Activated T-cell treated with anti-CD3 and anti-CD28 coated beads, Interleukin-2, amount 50 U/mL, for 72 hours (primary cell): Measurements from ENCODE around the gene CCDC170. TPM values are rescaled to one million over a fixed set of nuclear protein-coding genes. Genes with fewer than 3 reads are reported as not detected.

Experiments
- ATAC-seq, 2 donors: fragments of 150-1000 bp; cut with Tn5 transposase; replicated peaks in 1 of 2; 2 replicates each; pipeline ENCODE4 v1.10.0; 2021; ENCODE audit warnings: moderate library complexity in 2 of 2, mild to moderate bottlenecking in 1 of 2
- DNase-seq, 2 donors: peaks; one replicate each; pipeline ENCODE4 v3.0.0; 2021 to 2022; ENCODE audit warnings: mixed read lengths in 1 of 2
- H3K27ac Mint-ChIP-seq: one replicate; pipeline ENCODE4 v1.8.0; 2022; ENCODE audit warnings: mild to moderate bottlenecking, moderate library complexity, mixed read lengths
- H3K27me3 Mint-ChIP-seq: one replicate; pipeline ENCODE4 v1.8.0; 2022; ENCODE audit warnings: low read depth, mixed read lengths
- H3K36me3 Mint-ChIP-seq, 2 donors: one replicate each; pipeline ENCODE4 v1.8.0; 2022; ENCODE audit warnings: mixed read lengths in 2 of 2, mild to moderate bottlenecking in 1 of 2; ENCODE audit not compliant: insufficient read depth in 2 of 2
- H3K4me1 Mint-ChIP-seq: one replicate; pipeline ENCODE4 v1.8.0; 2022; ENCODE audit warnings: low read depth, mixed read lengths
- H3K4me3 Mint-ChIP-seq, 2 donors: one replicate each; pipeline ENCODE4 v1.8.0; 2022; ENCODE audit warnings: mild to moderate bottlenecking in 2 of 2, mixed read lengths in 2 of 2, moderate library complexity in 2 of 2
- H3K9me3 Mint-ChIP-seq, 2 donors: one replicate each; pipeline ENCODE4 v1.8.0; 2022; ENCODE audit warnings: mixed read lengths in 2 of 2
- total RNA-seq, 2 donors: library from RNA; stranded (reverse); gene quantifications; one replicate each; pipeline ENCODE4 v1.2.3, GENCODE V29; 2022

CCDC170 gene
- total RNA-seq, 2 donors from 2014 or later = not detected

GRCh38 chr6:151661928-151662327 lies 168.1 kb downstream of the CCDC170 start:
- no peak for ATAC-seq
- Mint-ChIP-seq H3K36me3 (no peaks in the 10 kb centered on the region), H3K4me3 (no peak overlapping the region), H3K27me3 (peaks cover 22% of the 10 kb centered on the region), H3K9me3 (no peaks in the 10 kb centered on the region), H3K27ac (no peak overlapping the region), H3K4me1 (no peaks in the 10 kb centered on the region)
- DNase-seq = no peak

- Mint-ChIP-seq H3K27ac (no peak overlapping the region), H3K4me3 (no peak overlapping the region), H3K4me1 (no peaks in the 10 kb centered on the region), H3K36me3 (no peaks in the 10 kb centered on the region), H3K27me3 (peaks cover 31% of the 10 kb centered on the region), H3K9me3 (no peaks in the 10 kb centered on the region)
- ATAC-seq = no peak
- no peak for DNase-seq
Measured at GRCh38 chr6:151663559-151663958, 169.7 kb downstream of the CCDC170 start.

GRCh38 chr6:151664390-151664789 lies 170.6 kb downstream of the CCDC170 start:
- H3K9me3 Mint-ChIP-seq = no peaks in the 10 kb centered on the region
- no peak overlapping the region for H3K27ac Mint-ChIP-seq
- no peaks in the 10 kb centered on the region for H3K4me1 Mint-ChIP-seq
- DNase-seq = no peak
- no peak overlapping the region for H3K4me3 Mint-ChIP-seq
- H3K27me3 Mint-ChIP-seq = peaks cover 36% of the 10 kb centered on the region
- no peaks in the 10 kb centered on the region for H3K36me3 Mint-ChIP-seq
- no peak for ATAC-seq

- no peak for ATAC-seq
- H3K27me3 Mint-ChIP-seq = peaks cover 39% of the 10 kb centered on the region
- H3K27ac Mint-ChIP-seq = no peak overlapping the region
- no peak for DNase-seq
- H3K36me3 Mint-ChIP-seq = no peaks in the 10 kb centered on the region
- H3K4me1 Mint-ChIP-seq = no peaks in the 10 kb centered on the region
- no peaks in the 10 kb centered on the region for H3K9me3 Mint-ChIP-seq
- H3K4me3 Mint-ChIP-seq = no peak overlapping the region
Measured at GRCh38 chr6:151665329-151665728, 171.5 kb downstream of the CCDC170 start.

GRCh38 chr6:151666526-151666925 lies 172.7 kb downstream of the CCDC170 start:
- ATAC-seq (no peak), DNase-seq (no peak)
- no peaks in the 10 kb centered on the region for H3K4me1 Mint-ChIP-seq
- H3K9me3 Mint-ChIP-seq = no peaks in the 10 kb centered on the region
- H3K27ac Mint-ChIP-seq = no peak overlapping the region
- peaks cover 45% of the 10 kb centered on the region for H3K27me3 Mint-ChIP-seq
- no peaks in the 10 kb centered on the region for H3K36me3 Mint-ChIP-seq
- H3K4me3 Mint-ChIP-seq = no peak overlapping the region

DNA sequence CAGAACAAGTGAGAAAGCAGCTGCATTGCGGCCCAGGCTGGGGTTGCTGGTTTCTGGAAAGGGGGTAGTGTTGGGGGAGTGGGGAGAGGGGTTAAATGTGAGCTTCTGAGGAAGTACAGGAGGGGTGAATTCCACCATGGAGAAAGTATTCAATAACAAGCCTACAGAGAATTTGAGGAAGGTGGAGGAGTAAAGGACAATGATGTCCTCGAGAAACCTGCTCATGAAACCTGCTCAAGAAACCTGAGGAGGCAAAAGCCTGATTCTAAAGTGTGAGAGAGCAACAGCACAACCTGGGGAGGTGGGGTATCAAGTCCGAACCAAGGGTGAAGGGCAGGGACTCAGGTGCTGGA lies 175.4 kb downstream of the CCDC170 start:
- ATAC-seq = no peak
- Mint-ChIP-seq H3K4me1 (no peaks in the 10 kb centered on the region), H3K9me3 (no peaks in the 10 kb centered on the region), H3K27me3 (peaks cover 39% of the 10 kb centered on the region), H3K36me3 (no peaks in the 10 kb centered on the region), H3K4me3 (no peak overlapping the region), H3K27ac (no peak overlapping the region)
- DNase-seq = no peak

DNA sequence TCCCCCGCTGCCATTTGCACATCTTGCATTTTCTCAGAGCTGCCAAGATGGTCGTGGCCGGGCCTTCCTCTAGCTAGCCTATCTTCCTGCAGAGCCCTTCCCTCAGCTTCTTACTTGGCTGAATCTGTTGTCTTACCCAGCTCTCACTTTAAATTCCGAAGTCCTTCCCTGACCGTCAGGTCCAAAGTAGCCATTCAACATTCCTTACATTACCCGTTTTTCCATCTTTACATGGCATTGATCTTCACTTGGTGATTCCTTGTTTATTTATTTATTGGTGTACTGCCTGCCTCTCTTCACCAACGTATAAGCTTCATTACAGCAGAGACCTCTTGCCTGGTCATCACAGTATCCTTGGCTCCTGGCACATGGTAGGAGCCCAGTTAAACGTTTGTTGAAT lies 176.3 kb downstream of the CCDC170 start:
- no peaks in the 10 kb centered on the region for H3K36me3 Mint-ChIP-seq
- H3K27ac Mint-ChIP-seq = no peak overlapping the region
- no peak overlapping the region for H3K4me3 Mint-ChIP-seq
- DNase-seq = no peak
- H3K9me3 Mint-ChIP-seq = no peaks in the 10 kb centered on the region
- no peaks in the 10 kb centered on the region for H3K4me1 Mint-ChIP-seq
- no peak for ATAC-seq
- peaks cover 31% of the 10 kb centered on the region for H3K27me3 Mint-ChIP-seq

Other genes starting within 250 kb of the CCDC170 start
- gene ZBTB2, start 102.5 kb upstream of the CCDC170 start, total RNA-seq = 10 to 100 TPM; 24.3 to 27.7 TPM
- 10 to 100 TPM; 22.7 to 26.6 TPM for gene RMND1, start 41.9 kb upstream of the CCDC170 start, total RNA-seq